Lower leg skin (tissue), 4 donors: ENCODE data around the gene MYO1E. TPM values are rescaled to one million over a fixed set of nuclear protein-coding genes. Genes with fewer than 3 reads are reported as not detected.

Source experiments
- DNase-seq, 2 donors: peaks; one replicate each; pipeline ENCODE4 v3.0.0-alpha.2; 2019; ENCODE audit warnings: low spot score in 2 of 2
- H3K4me3 ChIP-seq: fragments of 200-600 bp; sonication (generic); 2 replicates; pipeline ENCODE4 v1.5.1; 2017; ENCODE audit warnings: mild to moderate bottlenecking, low read depth; ENCODE audit not compliant: poor library complexity, severe bottlenecking
- CTCF ChIP-seq, 3 donors: fragments of 450-650 bp; IDR thresholded peaks; one replicate each; pipeline ENCODE4 v1.5.1; 2016; ENCODE audit warnings: antibody characterized with exemption in 3 of 3, mild to moderate bottlenecking in 3 of 3, moderate library complexity in 2 of 3
- POLR2A ChIP-seq, 2 donors: fragments of 450-650 bp; IDR thresholded peaks; one replicate each; pipeline ENCODE4 v1.6.1; 2016 to 2017; ENCODE audit warnings: antibody characterized with exemption in 2 of 2, mild to moderate bottlenecking in 1 of 2, moderate library complexity in 1 of 2
- WGBS, 2 donors: methylation state at CpG; one replicate each; pipeline ENCODE4 v1.1.5; 2018; 5-methylcytosine and 5-hydroxymethylcytosine counted together
- intact Hi-C: fragments of 100-400 bp; cut with DNase I; formaldehyde crosslinking; loops from one replicate; pipeline ENCODE4 v1.15.0; 2023; ENCODE audit warnings: low total_unique reads
- microRNA counts, 2 donors: library from miRNA; unstranded; fragments of <30 nt; microRNA quantifications; one replicate each; lab custom pipeline; 2016
- microRNA-seq, 2 donors: library from miRNA; unstranded; fragments of <30 nt; microRNA quantifications; one replicate each; pipeline ENCODE4, GENCODE V29; 2016; ENCODE audit warnings: borderline replicate concordance in 2 of 2, borderline number of aligned reads in 1 of 2
- total RNA-seq, 4 donors: library from RNA; depleted of rRNA; stranded (reverse); fragments of >200 nt; gene quantifications; one replicate each; pipeline ENCODE4 v1.1.0, GENCODE V29; 2016

The MYO1E gene
- total RNA-seq, 4 donors from 2014 or later, result 134 to 218 (median 183) TPM

DNA sequence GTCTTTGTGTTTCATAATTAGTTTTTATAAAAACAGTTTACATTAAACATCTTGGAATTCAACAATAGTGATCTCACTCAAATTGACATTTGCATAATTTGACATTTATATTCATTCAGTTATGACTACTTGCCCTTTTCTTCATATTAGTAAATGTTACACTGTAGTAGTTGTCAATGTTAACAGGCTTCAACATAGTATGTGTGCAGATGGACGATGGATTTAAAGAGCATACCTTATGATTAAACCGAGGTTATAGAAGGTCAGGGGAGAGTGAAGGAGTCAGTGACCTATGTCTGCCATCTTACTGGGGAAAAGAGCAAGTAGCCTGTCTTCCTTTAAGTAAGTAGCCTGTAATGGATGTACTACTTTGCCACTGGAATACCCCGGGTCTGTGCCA is 276.2 kb downstream of the MYO1E start:
- intact Hi-C loops, result no loop called here
- H3K4me3 ChIP-seq, result no peak overlapping the region
- no peak for TF ChIP-seq CTCF (IDR thresholded peaks at IDR 0.05)
- TF ChIP-seq POLR2A (IDR thresholded peaks at IDR 0.05), result no peak
- WGBS, 2 donors, result 88 to 90% methylated on average over 3 of the region's 3 CpGs
- no peak for DNase-seq

DNA sequence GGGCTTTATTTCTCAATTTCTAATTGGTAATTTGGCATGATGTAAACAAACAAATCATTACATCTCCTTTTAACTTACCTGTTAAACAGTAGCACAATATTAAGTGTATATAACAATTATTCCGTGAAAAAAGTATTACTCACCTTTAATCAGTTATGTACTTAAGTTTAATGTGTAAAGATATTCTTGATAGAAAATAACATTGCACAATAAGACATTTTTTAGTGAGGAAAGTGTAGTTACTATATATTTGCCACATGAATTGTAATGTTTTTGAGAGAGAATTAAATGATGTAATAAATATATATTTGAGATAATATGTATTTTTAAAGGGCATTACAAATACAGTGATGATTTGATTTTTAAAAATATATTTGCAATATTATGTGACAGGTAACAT is 278.6 kb downstream of the MYO1E start:
- intact Hi-C loops, result no loop called here
- WGBS, 2 donors, result 92 to 94% methylated on average over 1 of the region's 1 CpG
- no peak for DNase-seq
- TF ChIP-seq POLR2A (IDR thresholded peaks at IDR 0.05) (no peak), CTCF (IDR thresholded peaks at IDR 0.05) (no peak)
- no peak overlapping the region for H3K4me3 ChIP-seq

GRCh38 chr15:59087731-59088130 is 284.9 kb downstream of the MYO1E start:
- intact Hi-C loops, result no loop called here
- WGBS, 2 donors, result 92 to 96% methylated on average over 2 of the region's 2 CpGs
- no peak overlapping the region for H3K4me3 ChIP-seq
- no peak for DNase-seq
- TF ChIP-seq CTCF (IDR thresholded peaks at IDR 0.05) (no peak), POLR2A (IDR thresholded peaks at IDR 0.05) (no peak)

MicroRNAs encoded within 50 kb of the gene (microRNA counts, 767-probe panel; counts per million panel counts)
- microRNA hsa-miR-2116-5p (lab: Ali Mortazavi, UCI), result 0 to 358 counts per million in 2 donors

Small RNAs within 50 kb of the gene (microRNA-seq; reads per million reads assigned to microRNA genes)
- gene MIR2116, result 5.7 to 8.2 reads per million in 2 donors

Other genes starting within 250 kb of the MYO1E start
- gene LDHAL6B, start 166.0 kb downstream of the MYO1E start, total RNA-seq, result not detected
- gene FAM81A, start 65.3 kb upstream of the MYO1E start, total RNA-seq, result 1 to 10 TPM; 1.3 to 2.3 (median 2.1) TPM
- 1 to 10 TPM in 1 of 4 donors, not detected in 3; 1.5 TPM for gene GCNT3, start 238.9 kb upstream of the MYO1E start, total RNA-seq